Measurements from ENCODE around the gene EPHA4. TPM values are rescaled to one million over a fixed set of nuclear protein-coding genes. Genes with fewer than 3 reads are reported as not detected.

EPHA4 gene
- total RNA-seq, 1 donor from 2014 or later = 31.9 TPM

DNA sequence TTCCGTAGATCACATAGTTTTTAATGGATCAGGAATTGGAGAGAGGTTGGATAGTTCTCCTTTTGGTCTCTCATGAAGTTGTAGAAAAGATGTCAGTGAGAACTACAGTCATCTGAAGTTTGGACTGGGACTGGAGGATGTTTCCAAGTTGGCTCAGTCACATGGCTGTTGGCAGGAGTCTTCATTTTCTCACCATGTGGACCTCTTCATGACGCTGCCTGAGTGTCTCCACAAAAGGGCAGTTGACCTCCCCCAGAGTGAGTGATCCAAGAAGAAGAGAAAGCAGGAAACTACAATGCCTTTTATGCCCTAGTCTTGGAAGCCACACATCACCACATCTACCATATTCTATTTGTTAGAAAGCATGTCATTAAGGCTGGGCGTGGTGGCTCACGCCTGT is 171.7 kb downstream of the EPHA4 start:
- no peak overlapping the region for H3K4me3 ChIP-seq
- no peak for ATAC-seq
- H3K27ac ChIP-seq = no peak overlapping the region
- TF ChIP-seq CTCF (IDR thresholded peaks at IDR 0.05) = no peak
- no peaks in the 10 kb centered on the region for H3K4me1 ChIP-seq
- no peak for DNase-seq
- no peaks in the 10 kb centered on the region for H3K9me3 ChIP-seq
- intact Hi-C loops (cut with DNase I) = no loop called here
- no peaks in the 10 kb centered on the region for H3K27me3 ChIP-seq
- no peaks in the 10 kb centered on the region for H3K36me3 ChIP-seq

GRCh38 chr2:221399183-221399582 is 172.9 kb downstream of the EPHA4 start:
- H3K27ac ChIP-seq = no peak overlapping the region
- H3K27me3 ChIP-seq = no peaks in the 10 kb centered on the region
- ATAC-seq (no peak), DNase-seq (no peak)
- intact Hi-C loops (cut with DNase I) = no loop called here
- no peaks in the 10 kb centered on the region for H3K9me3 ChIP-seq
- no peaks in the 10 kb centered on the region for H3K36me3 ChIP-seq
- no peak overlapping the region for H3K4me3 ChIP-seq
- H3K4me1 ChIP-seq = no peaks in the 10 kb centered on the region
- no peak for TF ChIP-seq CTCF (IDR thresholded peaks at IDR 0.05)

GRCh38 chr2:221397187-221397586 is 174.9 kb downstream of the EPHA4 start:
- DNase-seq (no peak), ATAC-seq (no peak)
- Histone ChIP-seq H3K36me3 (no peaks in the 10 kb centered on the region), H3K4me1 (no peaks in the 10 kb centered on the region), H3K27ac (no peak overlapping the region), H3K4me3 (no peak overlapping the region), H3K9me3 (no peaks in the 10 kb centered on the region), H3K27me3 (no peaks in the 10 kb centered on the region)
- intact Hi-C loops (cut with DNase I) = no loop called here
- TF ChIP-seq CTCF (IDR thresholded peaks at IDR 0.05) = no peak

- ATAC-seq (no peak), DNase-seq (no peak)
- no peaks in the 10 kb centered on the region for H3K9me3 ChIP-seq
- no peak overlapping the region for H3K27ac ChIP-seq
- H3K4me3 ChIP-seq = no peak overlapping the region
- no peaks in the 10 kb centered on the region for H3K27me3 ChIP-seq
- no peaks in the 10 kb centered on the region for H3K4me1 ChIP-seq
- TF ChIP-seq CTCF (IDR thresholded peaks at IDR 0.05) = no peak
- intact Hi-C loops (cut with DNase I) = no loop called here
- no peaks in the 10 kb centered on the region for H3K36me3 ChIP-seq
Observed at GRCh38 chr2:221392228-221392881, 179.7 kb downstream of the EPHA4 start.

DNA sequence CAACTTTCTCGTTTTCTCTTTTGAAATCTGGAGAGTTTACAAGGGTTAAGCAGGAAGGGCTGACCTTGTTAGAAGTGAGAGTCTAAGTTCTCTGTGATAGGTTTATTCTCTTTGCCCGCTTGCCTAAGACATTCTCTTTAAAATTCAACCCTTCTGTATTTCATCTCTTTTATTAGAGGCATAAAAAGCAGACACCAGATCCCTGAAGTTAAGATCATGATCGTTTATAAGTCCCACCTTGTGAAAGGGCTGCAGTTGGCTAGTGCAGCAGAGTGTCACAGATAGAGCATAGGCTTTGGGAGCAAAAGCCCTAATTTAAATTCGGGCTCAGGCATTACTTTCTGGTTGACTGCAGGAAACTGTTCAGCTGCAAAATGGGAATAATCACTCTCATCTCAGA is 181.2 kb downstream of the EPHA4 start:
- no peak for TF ChIP-seq CTCF (IDR thresholded peaks at IDR 0.05)
- Histone ChIP-seq H3K36me3 (no peaks in the 10 kb centered on the region), H3K27ac (no peak overlapping the region), H3K27me3 (no peaks in the 10 kb centered on the region), H3K4me3 (no peak overlapping the region), H3K9me3 (no peaks in the 10 kb centered on the region), H3K4me1 (no peaks in the 10 kb centered on the region)
- intact Hi-C loops (cut with DNase I) = no loop called here
- no peak for ATAC-seq
- no peak for DNase-seq

GRCh38 chr2:221389904-221390303 is 182.2 kb downstream of the EPHA4 start:
- no peaks in the 10 kb centered on the region for H3K4me1 ChIP-seq
- H3K27ac ChIP-seq = no peak overlapping the region
- no peaks in the 10 kb centered on the region for H3K27me3 ChIP-seq
- no peak for ATAC-seq
- no peak overlapping the region for H3K4me3 ChIP-seq
- TF ChIP-seq CTCF (IDR thresholded peaks at IDR 0.05) = no peak
- DNase-seq = no peak
- H3K9me3 ChIP-seq = no peaks in the 10 kb centered on the region
- intact Hi-C loops (cut with DNase I) = no loop called here
- no peaks in the 10 kb centered on the region for H3K36me3 ChIP-seq

Data from upper lobe of right lung (tissue), 1 donor.